Measurements from ENCODE around the gene COLEC12. TPM values are rescaled to one million over a fixed set of nuclear protein-coding genes. Genes with fewer than 3 reads are reported as not detected.

COLEC12 gene
- total RNA-seq, 4 donors from 2014 or later = 1.4 to 12.2 (median 4.0) TPM

GRCh38 chr18:457140-457519 lies 43.4 kb downstream of the COLEC12 start:
- 31 to 43% methylated on average over 9 of the region's 9 CpGs for WGBS, 2 donors
- peak overlapping the region in 2 of 4 donors; percentile 8 to 46 for H3K4me3 ChIP-seq
- no peak for DNase-seq
- H3K4me1 ChIP-seq = peaks cover 0 to 22% (median 4%) of the 10 kb centered on the region in 3 donors
- peaks cover 0 to 4% (median 0%) of the 10 kb centered on the region in 3 donors for H3K9me3 ChIP-seq
- peak overlapping the region in 3 of 4 donors; percentile 43 to 83 (median 80) for H3K27ac ChIP-seq
- intact Hi-C loops (cut with DNase I) = loop anchor here (10.0 kb wide), 1 partner anchor 162 kb away; no protein-coding TSS in a partner anchor
- H3K36me3 ChIP-seq = no peaks in the 10 kb centered on the region
- peaks cover 0 to 6% (median 0%) of the 10 kb centered on the region in 4 donors for H3K27me3 ChIP-seq
- no peak for TF ChIP-seq CTCF (IDR thresholded peaks at IDR 0.05)
- TF ChIP-seq POLR2A (IDR thresholded peaks at IDR 0.05) = no peak

GRCh38 chr18:456361-457139 lies 44.0 kb downstream of the COLEC12 start:
- H3K27ac ChIP-seq = peak overlapping the region in 3 of 4 donors; percentile 43 to 83 (median 80)
- WGBS, 2 donors = 66 to 70% methylated on average over 8 to 22 of the region's 22 CpGs
- no peaks in the 10 kb centered on the region for H3K36me3 ChIP-seq
- H3K27me3 ChIP-seq = peaks cover 0 to 6% (median 0%) of the 10 kb centered on the region in 4 donors
- H3K9me3 ChIP-seq = peaks cover 0 to 10% (median 2%) of the 10 kb centered on the region in 3 donors
- H3K4me3 ChIP-seq = peak overlapping the region in 2 of 4 donors; percentile 8 to 46
- intact Hi-C loops (cut with DNase I) = loop anchor here (10.0 kb wide), 1 partner anchor 162 kb away; no protein-coding TSS in a partner anchor
- TF ChIP-seq POLR2A (IDR thresholded peaks at IDR 0.05) = no peak
- no peak for TF ChIP-seq CTCF (IDR thresholded peaks at IDR 0.05)
- DNase-seq = no peak
- peaks cover 0 to 22% (median 4%) of the 10 kb centered on the region in 3 donors for H3K4me1 ChIP-seq

- Histone ChIP-seq H3K9me3 (peaks cover 0 to 20% (median 5%) of the 10 kb centered on the region in 3 donors), H3K4me3 (no peak overlapping the region), H3K27me3 (no peaks in the 10 kb centered on the region), H3K36me3 (no peaks in the 10 kb centered on the region), H3K27ac (no peak overlapping the region), H3K4me1 (peaks cover 0 to 37% (median 3%) of the 10 kb centered on the region in 3 donors)
- TF ChIP-seq POLR2A (IDR thresholded peaks at IDR 0.05) = no peak
- no peak for TF ChIP-seq CTCF (IDR thresholded peaks at IDR 0.05)
- 85 to 87% methylated on average over 4 of the region's 4 CpGs for WGBS, 2 donors
- intact Hi-C loops (cut with DNase I) = loop anchor here (10.0 kb wide), 1 partner anchor 159 kb away; no protein-coding TSS in a partner anchor
- DNase-seq = no peak
Measured at GRCh38 chr18:453400-453799, 47.1 kb downstream of the COLEC12 start.

GRCh38 chr18:452816-453215 lies 47.7 kb downstream of the COLEC12 start:
- peaks cover 0 to 20% (median 5%) of the 10 kb centered on the region in 3 donors for H3K9me3 ChIP-seq
- intact Hi-C loops (cut with DNase I) = loop anchor here (10.0 kb wide), 1 partner anchor 158 kb away; no protein-coding TSS in a partner anchor
- H3K4me1 ChIP-seq = peaks cover 0 to 32% (median 0%) of the 10 kb centered on the region in 3 donors
- H3K27me3 ChIP-seq = no peaks in the 10 kb centered on the region
- no peak for DNase-seq
- no peaks in the 10 kb centered on the region for H3K36me3 ChIP-seq
- TF ChIP-seq CTCF (IDR thresholded peaks at IDR 0.05) (no peak), POLR2A (IDR thresholded peaks at IDR 0.05) (no peak)
- WGBS, 2 donors = 60 to 69% methylated on average over 1 of the region's 1 CpG
- no peak overlapping the region for H3K4me3 ChIP-seq
- H3K27ac ChIP-seq = no peak overlapping the region

- TF ChIP-seq POLR2A (IDR thresholded peaks at IDR 0.05) (no peak), CTCF (IDR thresholded peaks at IDR 0.05) (no peak)
- Histone ChIP-seq H3K4me3 (peak overlapping the region in 1 of 4 donors; percentile 10), H3K27ac (peak overlapping the region; percentile 26 to 74 (median 44)), H3K36me3 (no peaks in the 10 kb centered on the region), H3K27me3 (no peaks in the 10 kb centered on the region), H3K4me1 (peaks cover 0 to 28% (median 0%) of the 10 kb centered on the region in 3 donors), H3K9me3 (peaks cover 0 to 20% (median 5%) of the 10 kb centered on the region in 3 donors)
- 29 to 33% methylated on average over 7 to 8 of the region's 8 CpGs for WGBS, 2 donors
- intact Hi-C loops (cut with DNase I) = no loop called here
- no peak for DNase-seq
Measured at GRCh38 chr18:449374-449773, 51.1 kb downstream of the COLEC12 start.
